GM18498 (cell line): ENCODE results near the gene BHLHE41.
A peak's percentile ranks its signal among the peaks of the same experiment; 100 is the strongest.

Experiments used
- ATAC-seq: cut with Tn5 transposase; IDR thresholded peaks from one replicate; pipeline ENCODE4 v1.9.1; 2021; ENCODE audit warnings: mild to moderate bottlenecking, moderate library complexity; ENCODE audit not compliant: unreplicated experiment

The BHLHE41 gene

GRCh38 chr12:26124446-26125399 lies at the start of gene BHLHE41:
TSS of gene BHLHE41 (minus strand) at chr12:26125037. CDS start at chr12:26124779, 258 bp downstream.
- ATAC-seq, result no peak

GRCh38 chr12:26172946-26173552 lies 48.2 kb upstream of the BHLHE41 start:
- no peak for ATAC-seq

- no peak for ATAC-seq
Measured at GRCh38 chr12:26172539-26172938, 47.7 kb upstream of the BHLHE41 start.

GRCh38 chr12:26172013-26172412 lies 47.2 kb upstream of the BHLHE41 start:
- no peak for ATAC-seq

- ATAC-seq, result no peak
Measured at GRCh38 chr12:26164118-26164517, 39.3 kb upstream of the BHLHE41 start.

GRCh38 chr12:26162905-26163304 lies 38.1 kb upstream of the BHLHE41 start:
- peak; percentile 90 for ATAC-seq

GRCh38 chr12:26162174-26162573 lies 37.3 kb upstream of the BHLHE41 start:
- no peak for ATAC-seq

GRCh38 chr12:26158078-26158764 lies 33.4 kb upstream of the BHLHE41 start:
- ATAC-seq, result no peak

- ATAC-seq, result peak; percentile 25
Measured at GRCh38 chr12:26157001-26157400, 32.2 kb upstream of the BHLHE41 start.

- peak; percentile 88 for ATAC-seq
Measured at GRCh38 chr12:26156201-26156871, 31.5 kb upstream of the BHLHE41 start.

- ATAC-seq, result no peak
Measured at GRCh38 chr12:26153421-26154154, 28.8 kb upstream of the BHLHE41 start.

- no peak for ATAC-seq
Measured at GRCh38 chr12:26152507-26153102, 27.8 kb upstream of the BHLHE41 start.

- ATAC-seq, result no peak
Measured at GRCh38 chr12:26150736-26151450, 26.1 kb upstream of the BHLHE41 start.

GRCh38 chr12:26149968-26150500 lies 25.2 kb upstream of the BHLHE41 start:
- ATAC-seq, result no peak

- no peak for ATAC-seq
Measured at GRCh38 chr12:26148291-26148690, 23.5 kb upstream of the BHLHE41 start.

GRCh38 chr12:26143291-26143690 lies 18.5 kb upstream of the BHLHE41 start:
- no peak for ATAC-seq

GRCh38 chr12:26138860-26139259 lies 14.0 kb upstream of the BHLHE41 start:
- no peak for ATAC-seq

GRCh38 chr12:26136688-26137087 lies 11.9 kb upstream of the BHLHE41 start:
- ATAC-seq, result no peak

GRCh38 chr12:26135571-26135970 lies 10.7 kb upstream of the BHLHE41 start:
- no peak for ATAC-seq
